AG10803 (cell line): ENCODE measurements around the gene MS4A8.

Experiments
- DNase-seq: peaks from one replicate; pipeline ENCODE4 v3.0.0; 2010; ENCODE audit warnings: low read depth
- H3K4me3 ChIP-seq: 2 replicates; pipeline ENCODE4 v1.5.1; 2011; ENCODE audit warnings: mild to moderate bottlenecking, low read length, control low read depth
- TF ChIP-seq, protein P1 (sequence below): conservative IDR thresholded peaks from 2 replicates; pipeline ENCODE4 v1.5.1; 2011; ENCODE audit warnings: mild to moderate bottlenecking, low read length, control low read depth, inconsistent platforms

MS4A8 gene

DNA sequence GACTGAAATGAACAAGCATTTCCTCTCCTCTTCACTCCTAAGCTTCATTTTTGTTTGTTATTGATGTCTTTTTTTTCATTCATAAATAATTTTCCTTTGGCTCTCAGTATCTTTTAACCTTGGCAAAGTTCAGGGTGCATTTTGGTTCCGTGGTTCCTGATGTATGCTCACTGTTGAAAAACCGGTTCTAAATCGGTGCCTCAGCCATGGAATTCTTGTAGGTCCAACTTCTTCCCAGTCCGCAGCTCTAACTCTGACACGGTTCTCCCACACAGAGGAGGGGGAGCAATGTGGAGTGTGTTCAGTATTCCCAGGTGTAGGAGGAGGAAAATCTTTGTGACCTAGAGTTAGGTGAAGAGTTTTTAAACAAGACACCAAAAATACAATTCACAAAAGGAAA lies 44.7 kb downstream of the MS4A8 start:
- DNase-seq = no peak
- TF ChIP-seq, protein P1, sequence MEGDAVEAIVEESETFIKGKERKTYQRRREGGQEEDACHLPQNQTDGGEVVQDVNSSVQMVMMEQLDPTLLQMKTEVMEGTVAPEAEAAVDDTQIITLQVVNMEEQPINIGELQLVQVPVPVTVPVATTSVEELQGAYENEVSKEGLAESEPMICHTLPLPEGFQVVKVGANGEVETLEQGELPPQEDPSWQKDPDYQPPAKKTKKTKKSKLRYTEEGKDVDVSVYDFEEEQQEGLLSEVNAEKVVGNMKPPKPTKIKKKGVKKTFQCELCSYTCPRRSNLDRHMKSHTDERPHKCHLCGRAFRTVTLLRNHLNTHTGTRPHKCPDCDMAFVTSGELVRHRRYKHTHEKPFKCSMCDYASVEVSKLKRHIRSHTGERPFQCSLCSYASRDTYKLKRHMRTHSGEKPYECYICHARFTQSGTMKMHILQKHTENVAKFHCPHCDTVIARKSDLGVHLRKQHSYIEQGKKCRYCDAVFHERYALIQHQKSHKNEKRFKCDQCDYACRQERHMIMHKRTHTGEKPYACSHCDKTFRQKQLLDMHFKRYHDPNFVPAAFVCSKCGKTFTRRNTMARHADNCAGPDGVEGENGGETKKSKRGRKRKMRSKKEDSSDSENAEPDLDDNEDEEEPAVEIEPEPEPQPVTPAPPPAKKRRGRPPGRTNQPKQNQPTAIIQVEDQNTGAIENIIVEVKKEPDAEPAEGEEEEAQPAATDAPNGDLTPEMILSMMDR = no peak
- no peak overlapping the region for H3K4me3 ChIP-seq

DNA sequence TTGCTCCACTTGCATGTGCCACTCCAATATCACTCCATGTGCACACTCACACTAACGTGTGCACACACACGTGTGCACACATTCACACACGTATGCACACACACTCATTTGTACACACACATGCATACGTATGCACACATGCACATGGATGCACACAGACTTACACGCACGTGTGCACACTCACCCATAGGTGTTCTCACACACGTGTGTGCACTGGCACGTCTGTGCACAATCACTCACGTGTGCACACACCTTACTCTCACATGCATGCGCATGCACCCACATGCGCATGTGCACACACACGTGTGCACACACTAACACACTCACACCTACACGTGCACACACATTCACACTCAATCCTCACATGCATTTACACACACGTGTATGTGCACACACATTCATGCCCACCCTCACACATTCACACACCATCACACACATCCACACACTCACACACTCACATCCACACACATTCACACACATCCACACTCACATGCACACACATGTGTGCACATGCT lies 48.0 kb downstream of the MS4A8 start:
- no peak overlapping the region for H3K4me3 ChIP-seq
- TF ChIP-seq, protein P1 = no peak
- DNase-seq = no peak

DNA sequence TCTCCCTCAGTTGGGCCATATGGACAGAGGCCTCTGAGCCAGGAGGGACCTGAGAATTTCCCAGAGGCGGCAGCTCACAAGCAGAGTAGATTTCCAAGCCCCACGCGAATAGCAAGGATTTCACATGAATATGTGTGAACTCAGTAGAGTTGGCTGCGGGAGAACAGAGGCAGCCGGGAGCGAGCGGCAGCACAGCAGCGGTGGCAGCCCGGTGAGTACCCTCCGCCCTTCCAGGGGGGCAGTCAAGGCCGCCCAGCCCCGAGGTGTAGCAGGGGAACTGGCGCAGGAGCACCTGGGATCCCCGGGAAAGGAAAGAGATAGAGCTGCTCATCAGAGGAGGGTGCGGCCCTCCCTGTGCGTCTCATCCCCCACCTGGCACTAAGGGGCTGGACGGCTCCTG lies 48.8 kb downstream of the MS4A8 start:
- H3K4me3 ChIP-seq = no peak overlapping the region
- DNase-seq = no peak
- TF ChIP-seq, protein P1 = no peak

DNA sequence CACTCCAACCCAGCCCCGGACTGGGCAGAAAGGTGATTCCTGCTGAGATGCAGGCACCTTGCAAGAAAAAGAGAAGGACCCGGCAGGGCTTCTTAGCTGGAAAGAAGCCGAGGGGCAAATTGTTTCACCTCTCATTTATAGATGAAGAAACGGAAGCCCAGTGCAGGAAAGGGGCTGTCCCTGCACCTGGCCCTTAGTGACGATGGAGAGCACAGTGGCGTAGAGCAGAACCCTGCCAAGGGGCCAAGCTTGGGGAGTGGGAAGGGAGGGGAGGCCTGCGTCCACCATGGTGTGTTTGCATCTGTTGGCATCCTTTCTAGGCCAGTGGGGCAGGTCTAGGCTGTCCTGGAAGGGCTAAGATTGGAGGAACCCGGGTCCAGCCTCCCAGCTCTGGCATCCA lies 49.4 kb downstream of the MS4A8 start:
- TF ChIP-seq, protein P1 = no peak
- DNase-seq = no peak
- no peak overlapping the region for H3K4me3 ChIP-seq

DNA sequence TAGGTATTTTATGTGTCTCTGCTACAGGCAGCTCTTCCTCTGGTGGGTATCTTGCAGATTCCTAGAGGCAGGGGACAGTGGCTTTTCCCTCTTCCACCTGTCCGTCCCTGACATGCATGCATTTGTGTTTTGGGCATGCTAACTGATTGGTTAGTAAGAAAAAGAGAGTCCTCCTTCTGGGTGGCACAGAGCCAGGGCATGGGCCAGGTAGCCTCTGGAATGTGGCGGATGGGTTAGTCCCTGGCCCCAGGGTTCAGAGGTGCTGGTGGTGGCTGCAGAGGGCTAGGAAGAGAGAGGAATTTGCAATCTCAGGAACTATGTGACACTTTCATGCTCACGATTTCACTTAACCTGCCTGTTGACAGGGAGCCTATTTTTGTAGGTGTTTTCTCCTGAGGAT lies 51.5 kb downstream of the MS4A8 start:
- H3K4me3 ChIP-seq = no peak overlapping the region
- DNase-seq = no peak
- TF ChIP-seq, protein P1 = no peak

DNA sequence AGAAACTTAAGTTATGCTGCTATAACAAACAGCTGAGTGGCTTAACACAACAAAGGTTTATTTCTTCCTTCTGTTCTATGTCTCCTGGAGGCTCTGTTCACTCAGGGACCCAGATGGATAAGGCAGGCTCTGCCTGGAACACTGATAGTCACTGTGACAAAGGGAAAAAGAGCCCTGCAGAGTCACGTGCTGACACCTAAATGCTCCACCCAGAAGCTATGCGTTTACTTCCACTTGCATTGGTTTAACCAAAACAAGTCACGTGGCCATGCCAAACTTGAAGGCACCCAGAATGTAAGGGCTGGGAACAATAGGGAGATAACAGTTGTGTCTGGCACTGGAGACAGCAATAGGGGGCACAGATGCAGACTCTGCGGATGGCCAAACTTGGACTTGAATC lies 53.9 kb downstream of the MS4A8 start:
- H3K4me3 ChIP-seq = no peak overlapping the region
- TF ChIP-seq, protein P1 = no peak
- DNase-seq = no peak

DNA sequence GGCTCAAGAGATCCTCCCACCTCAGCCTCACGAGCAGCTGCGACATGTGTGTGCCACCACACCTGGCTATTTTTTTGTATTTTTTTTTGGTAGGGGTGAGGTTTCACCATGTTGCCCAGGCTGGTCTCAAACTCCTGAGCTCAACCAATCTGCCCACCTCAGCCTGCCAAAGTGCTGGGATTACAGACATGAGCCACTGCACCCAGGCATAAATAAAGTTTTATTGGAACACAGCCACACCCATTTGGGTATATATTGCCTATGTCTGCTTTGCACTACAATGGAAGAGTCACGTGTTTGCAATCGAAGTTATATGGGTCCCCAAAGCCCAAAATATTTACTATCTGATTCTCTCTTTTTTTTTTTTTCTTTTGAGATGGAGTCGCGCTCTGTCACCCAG lies 55.5 kb downstream of the MS4A8 start:
- no peak for DNase-seq
- no peak overlapping the region for H3K4me3 ChIP-seq
- TF ChIP-seq, protein P1 = no peak
